Esophagus squamous epithelium (tissue), 5 donors: ENCODE data around the gene EGF. TPM values are rescaled to one million over a fixed set of nuclear protein-coding genes. Genes with fewer than 3 reads are reported as not detected.

ENCODE experiments used
- DNase-seq: peaks from one replicate; lab custom pipeline; 2025; lab: John Stamatoyannopoulos, UW
- H3K27ac ChIP-seq, 4 donors: fragments of 200-600 bp; sonication (generic); one replicate each; pipeline ENCODE4 v1.5.1; 2016 to 2019; ENCODE audit warnings: mild to moderate bottlenecking in 1 of 4
- H3K27me3 ChIP-seq, 4 donors: fragments of 200-600 bp; sonication (generic); 1 replicate in 3 of 4; 2 replicates in 1 of 4; pipeline versions ENCODE4 v1.5.1 to v1.6.0; 2017 to 2021; ENCODE audit warnings: antibody characterized with exemption in 1 of 4
- H3K36me3 ChIP-seq, 3 donors: fragments of 200-600 bp; sonication (generic); one replicate each; pipeline ENCODE4 v1.5.1; 2016 to 2019
- H3K4me1 ChIP-seq, 3 donors: fragments of 200-600 bp; sonication (generic); one replicate each; pipeline ENCODE4 v1.5.1; 2017 to 2019
- H3K4me3 ChIP-seq, 4 donors: fragments of 200-600 bp; sonication (generic); 1 replicate in 3 of 4; 2 replicates in 1 of 4; pipeline ENCODE4 v1.5.1; 2016 to 2019; ENCODE audit warnings: mild to moderate bottlenecking in 2 of 4, moderate library complexity in 1 of 4
- H3K9me3 ChIP-seq, 3 donors: fragments of 200-600 bp; sonication (generic); one replicate each; pipeline ENCODE4 v1.5.1; 2016 to 2019
- POLR2A ChIP-seq, 4 donors: fragments of 450-650 bp; IDR thresholded peaks; one replicate each; pipeline ENCODE4 v1.6.1; 2017; ENCODE audit warnings: antibody characterized with exemption in 4 of 4, mild to moderate bottlenecking in 4 of 4, moderate library complexity in 3 of 4
- WGBS, 2 donors: methylation state at CpG; one replicate each; pipeline ENCODE4 v1.1.5; 2018; 5-methylcytosine and 5-hydroxymethylcytosine counted together
- intact Hi-C: fragments of 100-400 bp; cut with DNase I; formaldehyde crosslinking; loops from one replicate; pipeline ENCODE4 v1.15.0; 2022
- total RNA-seq, 4 donors: library from RNA; depleted of rRNA; stranded (reverse); fragments of >200 nt; gene quantifications; one replicate each; pipeline ENCODE4 v1.1.0, GENCODE V29; 2016
- TF ChIP-seq, protein P1 (sequence below), 6 experiments: fragments of 450-650 bp in 4 of 6; fragments of 200-600 bp in 2 of 6; sonication (generic) in 2 of 6; IDR thresholded peaks; one replicate each; pipeline ENCODE4 v1.5.1; 2016 to 2019; ENCODE audit warnings: antibody characterized with exemption in 6 of 6, mild to moderate bottlenecking in 4 of 6, moderate library complexity in 4 of 6
- donor health status: DM: yes; HTN: yes; CAD: no.

EGF gene
- total RNA-seq, 4 donors from 2014 or later = 0.19 to 0.70 (median 0.47) TPM

DNA sequence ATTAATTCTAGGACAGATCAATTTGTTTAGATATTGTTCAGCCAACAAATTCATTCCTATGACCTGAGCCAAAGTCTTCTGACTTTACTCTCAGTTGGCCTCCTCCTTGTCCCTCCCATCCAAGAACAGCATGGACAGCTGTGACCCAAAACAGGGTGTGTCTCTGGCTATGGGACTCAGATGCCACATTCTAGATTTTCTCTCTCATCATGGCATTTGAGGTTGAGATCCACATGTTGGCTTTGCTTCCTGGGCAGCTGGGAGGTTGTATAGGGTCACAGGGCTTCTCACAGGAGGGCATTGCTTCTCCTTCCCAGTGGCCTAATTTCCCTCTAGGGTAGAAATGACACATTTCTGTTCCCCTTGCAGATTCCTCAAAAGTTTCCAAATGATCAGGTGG lies 22.6 kb upstream of the EGF start:
- no peak overlapping the region for H3K4me3 ChIP-seq
- H3K27me3 ChIP-seq = no peaks in the 10 kb centered on the region
- intact Hi-C loops = no loop called here
- no peak for TF ChIP-seq POLR2A (IDR thresholded peaks at IDR 0.05)
- TF ChIP-seq, protein P1, sequence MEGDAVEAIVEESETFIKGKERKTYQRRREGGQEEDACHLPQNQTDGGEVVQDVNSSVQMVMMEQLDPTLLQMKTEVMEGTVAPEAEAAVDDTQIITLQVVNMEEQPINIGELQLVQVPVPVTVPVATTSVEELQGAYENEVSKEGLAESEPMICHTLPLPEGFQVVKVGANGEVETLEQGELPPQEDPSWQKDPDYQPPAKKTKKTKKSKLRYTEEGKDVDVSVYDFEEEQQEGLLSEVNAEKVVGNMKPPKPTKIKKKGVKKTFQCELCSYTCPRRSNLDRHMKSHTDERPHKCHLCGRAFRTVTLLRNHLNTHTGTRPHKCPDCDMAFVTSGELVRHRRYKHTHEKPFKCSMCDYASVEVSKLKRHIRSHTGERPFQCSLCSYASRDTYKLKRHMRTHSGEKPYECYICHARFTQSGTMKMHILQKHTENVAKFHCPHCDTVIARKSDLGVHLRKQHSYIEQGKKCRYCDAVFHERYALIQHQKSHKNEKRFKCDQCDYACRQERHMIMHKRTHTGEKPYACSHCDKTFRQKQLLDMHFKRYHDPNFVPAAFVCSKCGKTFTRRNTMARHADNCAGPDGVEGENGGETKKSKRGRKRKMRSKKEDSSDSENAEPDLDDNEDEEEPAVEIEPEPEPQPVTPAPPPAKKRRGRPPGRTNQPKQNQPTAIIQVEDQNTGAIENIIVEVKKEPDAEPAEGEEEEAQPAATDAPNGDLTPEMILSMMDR (IDR thresholded peaks at IDR 0.05) = no peak
- no peak for DNase-seq
- H3K36me3 ChIP-seq = no peaks in the 10 kb centered on the region
- H3K9me3 ChIP-seq = no peaks in the 10 kb centered on the region
- H3K27ac ChIP-seq = no peak overlapping the region
- no peaks in the 10 kb centered on the region for H3K4me1 ChIP-seq

DNA sequence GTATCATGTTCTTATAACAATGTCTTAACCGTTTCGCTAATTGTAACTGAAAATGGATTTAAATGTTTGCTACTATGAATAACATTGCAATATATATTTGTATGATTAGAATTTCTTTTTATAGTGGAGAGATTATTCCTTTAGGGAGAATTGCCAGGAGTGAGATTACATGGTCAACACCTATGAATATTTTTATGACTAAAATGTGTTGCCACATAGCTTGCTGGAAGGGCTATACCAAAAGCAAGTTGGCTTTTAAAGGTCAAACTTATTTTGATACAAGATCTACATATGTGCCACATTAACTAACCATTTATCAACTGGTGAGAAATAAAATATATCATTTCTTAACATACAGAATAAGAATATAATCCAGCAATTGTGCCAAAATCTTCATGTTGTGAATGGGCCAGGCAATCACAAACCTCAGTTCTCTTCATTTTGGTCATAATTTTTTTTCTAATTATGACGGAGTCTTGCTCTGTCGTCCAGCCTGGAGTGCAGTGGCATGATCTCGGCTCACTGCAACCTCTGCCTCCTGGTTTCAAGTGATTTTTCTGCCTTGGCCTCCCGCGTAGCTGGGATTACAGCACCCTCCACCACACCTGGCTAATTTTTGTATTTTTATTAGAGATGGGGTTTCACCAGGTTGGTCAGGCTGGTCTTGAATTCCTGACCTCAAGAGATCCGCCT lies 10.0 kb upstream of the EGF start:
- intact Hi-C loops = no loop called here
- no peak overlapping the region for H3K27ac ChIP-seq
- no peak overlapping the region for H3K4me3 ChIP-seq
- no peak for DNase-seq
- H3K27me3 ChIP-seq = no peaks in the 10 kb centered on the region
- no peaks in the 10 kb centered on the region for H3K4me1 ChIP-seq
- no peaks in the 10 kb centered on the region for H3K36me3 ChIP-seq
- 91 to 95% methylated on average over 8 of the region's 8 CpGs for WGBS, 2 donors
- no peaks in the 10 kb centered on the region for H3K9me3 ChIP-seq
- TF ChIP-seq, protein P1 (IDR thresholded peaks at IDR 0.05) = no peak
- no peak for TF ChIP-seq POLR2A (IDR thresholded peaks at IDR 0.05)

DNA sequence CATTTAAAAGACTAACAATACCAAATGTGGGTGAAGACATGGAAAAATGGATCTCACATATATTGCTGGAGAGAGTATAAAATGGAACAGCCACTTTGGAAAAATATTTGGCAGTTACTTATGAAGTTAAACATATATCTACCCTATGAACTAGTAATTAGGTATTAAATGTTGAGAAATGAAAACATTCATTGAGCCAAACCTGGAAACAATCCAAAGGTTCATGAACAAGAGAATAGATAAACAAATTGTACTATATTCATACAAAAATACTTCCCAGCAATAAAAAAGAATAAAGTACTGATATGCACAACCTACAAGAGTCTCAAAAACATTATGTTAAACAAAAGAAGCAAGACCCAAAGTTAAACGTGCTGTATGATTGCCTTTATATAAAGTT lies 4.0 kb upstream of the EGF start:
- H3K4me3 ChIP-seq = no peak overlapping the region
- 46 to 57% methylated on average over 1 of the region's 1 CpG for WGBS, 2 donors
- no peak for DNase-seq
- no peaks in the 10 kb centered on the region for H3K36me3 ChIP-seq
- H3K27ac ChIP-seq = no peak overlapping the region
- H3K27me3 ChIP-seq = no peaks in the 10 kb centered on the region
- TF ChIP-seq, protein P1 (IDR thresholded peaks at IDR 0.05) = no peak
- TF ChIP-seq POLR2A (IDR thresholded peaks at IDR 0.05) = no peak
- intact Hi-C loops = no loop called here
- H3K4me1 ChIP-seq = peaks cover 0 to 13% (median 0%) of the 10 kb centered on the region in 3 donors
- no peaks in the 10 kb centered on the region for H3K9me3 ChIP-seq

DNA sequence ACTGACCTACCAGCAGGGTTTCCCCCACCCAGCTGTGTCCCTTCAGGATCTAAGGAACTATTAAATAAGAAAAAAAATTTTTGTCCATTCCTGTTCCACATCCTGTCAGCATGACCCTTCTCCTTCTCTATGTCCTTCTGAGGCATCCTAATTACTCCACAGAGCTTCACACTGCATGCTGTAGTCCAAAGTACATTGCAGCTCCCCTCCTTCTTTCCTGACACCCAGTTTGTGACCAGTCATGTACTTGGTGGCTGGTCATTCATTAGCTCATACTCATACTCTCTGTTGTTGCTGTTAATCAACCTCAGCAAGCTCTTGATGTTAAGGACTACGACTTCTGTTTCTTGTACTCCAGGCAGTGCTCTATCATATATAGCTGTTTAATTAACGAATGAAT lies 2.4 kb upstream of the EGF start:
- no peak for TF ChIP-seq POLR2A (IDR thresholded peaks at IDR 0.05)
- TF ChIP-seq, protein P1 (IDR thresholded peaks at IDR 0.05) = no peak
- H3K9me3 ChIP-seq = no peaks in the 10 kb centered on the region
- H3K4me3 ChIP-seq = no peak overlapping the region
- peaks cover 0 to 13% (median 0%) of the 10 kb centered on the region in 3 donors for H3K4me1 ChIP-seq
- H3K36me3 ChIP-seq = no peaks in the 10 kb centered on the region
- DNase-seq = no peak
- H3K27ac ChIP-seq = no peak overlapping the region
- WGBS, 2 donors = 55 to 67% methylated on average over 2 of the region's 2 CpGs
- H3K27me3 ChIP-seq = no peaks in the 10 kb centered on the region
- intact Hi-C loops = no loop called here

DNA sequence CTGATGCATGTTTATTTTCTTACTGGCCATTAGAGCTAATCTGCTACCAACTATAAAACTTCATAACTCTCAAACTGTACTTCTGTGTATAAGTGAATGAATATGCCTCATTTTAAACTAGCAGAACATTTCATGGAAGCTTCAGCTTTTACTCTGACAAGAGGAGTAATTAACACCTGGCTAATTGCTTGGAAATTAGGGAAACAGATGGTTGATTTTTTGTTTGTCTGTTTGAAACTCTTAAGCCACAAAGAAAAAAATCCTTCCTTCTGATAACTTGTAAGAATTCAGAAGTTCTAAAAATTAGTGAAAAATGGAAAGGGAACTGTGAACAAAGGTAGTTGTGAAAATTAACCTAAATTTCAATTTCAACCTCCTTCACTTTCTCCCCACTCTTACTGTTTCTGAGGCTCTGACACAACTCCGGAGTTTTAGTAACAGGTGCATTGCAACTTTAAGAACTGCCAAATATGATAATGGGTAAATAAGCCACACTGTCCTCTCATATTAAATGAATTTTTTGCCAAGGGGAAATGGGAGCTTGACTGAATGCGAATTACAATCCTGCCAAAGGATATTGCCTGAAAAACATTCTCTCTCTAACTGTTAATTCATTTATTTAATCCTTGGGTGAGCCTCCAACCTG lies 1.0 kb downstream of the EGF start:
- intact Hi-C loops = no loop called here

More for the DNA sequence above, 1.0 kb downstream of the EGF start:
- H3K4me1 ChIP-seq = peaks cover 0 to 13% (median 0%) of the 10 kb centered on the region in 3 donors
- DNase-seq = no peak
- H3K27ac ChIP-seq = no peak overlapping the region
- H3K9me3 ChIP-seq = no peaks in the 10 kb centered on the region
- TF ChIP-seq POLR2A (IDR thresholded peaks at IDR 0.05) = no peak
- TF ChIP-seq, protein P1 (IDR thresholded peaks at IDR 0.05) = no peak
- no peaks in the 10 kb centered on the region for H3K36me3 ChIP-seq
- no peak overlapping the region for H3K4me3 ChIP-seq
- 60 to 80% methylated on average over 2 of the region's 2 CpGs for WGBS, 2 donors
- no peaks in the 10 kb centered on the region for H3K27me3 ChIP-seq
